ENCODE measurements around the gene OTOP2. TPM values are rescaled to one million over a fixed set of nuclear protein-coding genes. Genes with fewer than 3 reads are reported as not detected.

The OTOP2 gene
- total and polyA plus RNA-seq, 10 of the 15 experiments (the other 5 are each of a cell fraction or from before 2014, with no cell fraction given): not detected

DNA sequence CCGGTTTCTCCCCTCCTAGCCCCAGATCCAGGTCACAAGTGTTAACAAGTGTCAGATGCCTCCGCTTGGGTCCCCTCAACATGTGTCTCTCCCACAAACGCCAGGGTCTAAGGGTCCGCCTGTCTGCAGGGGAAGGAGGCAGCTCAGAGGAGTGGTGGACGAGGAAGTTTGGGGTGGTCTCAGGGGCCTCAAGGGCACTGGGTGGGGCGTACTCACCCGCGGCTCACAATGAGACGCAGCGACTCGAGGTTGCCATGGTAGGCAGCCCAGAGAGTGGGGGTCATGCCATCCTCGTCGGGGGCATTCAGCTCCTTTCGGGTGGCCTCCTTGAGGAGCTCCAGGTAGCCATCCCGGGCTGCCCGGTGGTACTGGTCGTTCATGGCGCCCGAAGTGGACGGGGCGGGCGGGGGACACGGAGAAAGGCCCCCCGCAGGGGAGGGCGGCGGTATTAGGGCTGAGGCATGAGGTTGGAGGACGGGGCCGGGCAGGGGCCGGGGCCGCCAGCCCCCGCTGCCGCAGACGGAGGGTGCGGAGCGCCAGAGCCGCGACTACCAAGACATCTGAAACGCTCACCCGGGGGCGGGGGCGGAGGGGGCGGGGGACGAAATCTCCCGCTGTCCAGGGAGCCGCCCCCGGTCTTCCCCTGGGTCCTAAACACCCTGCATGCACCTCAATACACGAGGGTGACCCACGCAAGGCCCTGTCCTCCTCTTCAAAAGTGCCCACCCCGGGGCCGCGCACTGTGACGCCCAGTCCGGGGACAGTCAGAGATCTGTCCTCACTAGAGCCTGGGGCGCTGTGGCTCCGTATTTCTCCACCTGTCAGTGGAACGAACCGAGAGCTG, 1.2 kb upstream of the OTOP2 start, which contains the start of gene USH1G:
TSS of gene USH1G (minus strand) at position 562 of the 844 bp plus-strand sequence. CDS start at position 380, 182 bp downstream.
- Histone ChIP-seq H3K79me2 (ENCODE audit: control insufficient read depth, insufficient read depth, low read length) (no peaks in the 10 kb centered on the region), H3K4me3 (no peak within 1 kb of the TSS), H3K4me1 (ENCODE audit: control insufficient read depth, insufficient read depth, low read length) (no peaks in the 10 kb centered on the region), H3K9ac (ENCODE audit: control insufficient read depth, insufficient read depth, low read length) (no peak within 1 kb of the TSS), H4K20me1 (ENCODE audit: control insufficient read depth, insufficient read depth) (no peaks in the 10 kb centered on the region), H3K9me3 (replicated peaks; ENCODE audit: control insufficient read depth, insufficient read depth, low read length) (no peaks in the 10 kb centered on the region), H3K4me2 (ENCODE audit: control insufficient read depth, insufficient read depth) (0 out of 2 replicates have a peak within 1 kb of the TSS, but pooled peaks have one; percentile 48), H3K27ac (ENCODE audit: control insufficient read depth, insufficient read depth) (no peak within 1 kb of the TSS), H3K36me3 (ENCODE audit: control insufficient read depth in 2 of 2, insufficient read depth in 2 of 2, low read length in 1 of 2) (no peaks in the 10 kb centered on the region), H2AFZ (ENCODE audit: control insufficient read depth, low read depth, low read length) (no peak within 1 kb of the TSS), H3K27me3 (replicated peaks in 1 of 2; ENCODE audit: control insufficient read depth in 2 of 2, insufficient read depth in 2 of 2, low read length in 1 of 2) (peaks cover 11 to 16% of the 10 kb centered on the region in 2 experiments)
- 5% methylated on average over 39 of the region's 57 CpGs for WGBS (ENCODE audit: insufficient coverage, insufficient replicate concordance, low lambda C conversion rate, missing lambda C conversion rate)
- TF ChIP-seq EGR1 (IDR thresholded peaks at IDR 0.05; ENCODE audit: borderline replicate concordance in 1 of 2, low read depth in 2 of 2, low read length in 2 of 2) (peak in 1 of 2 experiments; percentile 75; a peak in 2 of 3 replicates), TCF7 (IDR thresholded peaks at IDR 0.05; ENCODE audit: borderline replicate concordance) (no peak)
- DNase-seq (ENCODE audit: low read depth, low spot score) (no peak), ATAC-seq (peak; percentile 61), FAIRE-seq (no peak)
- RAD21 ChIA-PET (ENCODE audit: unreplicated experiment): interaction anchor here (1.0 to 8.1 kb wide), 3 partner anchors 34 to 327 kb away, joined by 3 to 73 read pairs (median 30); no protein-coding TSS in a partner anchor
- CTCF ChIA-PET: interaction anchor here (0.7 to 12.6 kb wide), 3 partner anchors 34 to 279 kb away, joined by 3 to 274 read pairs (median 4); no protein-coding TSS in a partner anchor
- SMC1A ChIA-PET (ENCODE audit: uncharacterized antibody, unreplicated experiment): interaction anchor here (1.8 to 6.8 kb wide), 2 partner anchors 22 to 37 kb away, joined by 4 to 73 read pairs; no protein-coding TSS in a partner anchor
- BruUV-seq (replicated peaks): no TSS peak
- POLR2A ChIA-PET: no interaction called here
- in situ Hi-C loops (cut with MboI) (loop anchor here (5.0 kb wide), 1 partner anchor 34 kb away; no protein-coding TSS in a partner anchor), intact Hi-C loops (cut with micrococcal nuclease; ENCODE audit: unreplicated experiment) (loop anchor here (1.0 kb wide), 1 partner anchor 37 kb away; no protein-coding TSS in a partner anchor)

Measured in GM12878 (cell line).